A673 (cell line): Measurements from ENCODE around the gene FMNL1. TPM values are rescaled to one million over a fixed set of nuclear protein-coding genes. Genes with fewer than 3 reads are reported as not detected.

Source experiments
- BruUV-seq: library from RNA; stranded (reverse); fragments of 400-500 nt; replicated peaks from 2 replicates; lab custom pipeline; 2021; lab: Mats Ljungman, UMichigan
- CTCF ChIA-PET: fragments of 300-600 bp; sonication (Branson Sonifier 250); formaldehyde crosslinking; loops from one replicate; lab custom pipeline; 2022; ENCODE audit warnings: antibody characterized with exemption; lab: Charles Lee
- POLR2A ChIA-PET: fragments of 300-600 bp; sonication (Branson Sonifier 250); formaldehyde crosslinking; loops from one replicate; lab custom pipeline; 2022; ENCODE audit warnings: antibody characterized with exemption; ENCODE audit not compliant: low non-redundant PET; lab: Charles Lee
- DNase-seq: peaks from one replicate; pipeline ENCODE4 v3.0.0-alpha.2; 2015; ENCODE audit warnings: low spot score
- H3K27ac ChIP-seq: fragments of 200-600 bp; sonication (generic); 2 replicates; pipeline ENCODE4 v1.5.1; 2016; ENCODE audit warnings: mixed run types, low read depth, mild to moderate bottlenecking, mixed read lengths, antibody characterized with exemption, low read length; ENCODE audit not compliant: poor library complexity, severe bottlenecking
- H3K27me3 ChIP-seq: fragments of 200-600 bp; sonication (generic); replicated peaks from 2 replicates; pipeline ENCODE4 v1.6.1; 2017; ENCODE audit warnings: mixed run types, low read depth, mild to moderate bottlenecking, mixed read lengths, antibody characterized with exemption, low read length; ENCODE audit not compliant: insufficient read depth, poor library complexity
- H3K36me3 ChIP-seq: fragments of 200-600 bp; sonication (generic); 2 replicates; pipeline ENCODE4 v1.6.1; 2016; ENCODE audit warnings: mixed run types, mild to moderate bottlenecking, mixed read lengths, antibody characterized with exemption, low read length; ENCODE audit not compliant: insufficient read depth, poor library complexity, severe bottlenecking
- H3K4me1 ChIP-seq: fragments of 200-600 bp; sonication (generic); 2 replicates; pipeline ENCODE4 v1.6.1; 2017; ENCODE audit warnings: mixed run types, mild to moderate bottlenecking, mixed read lengths, antibody characterized with exemption, low read length; ENCODE audit not compliant: insufficient read depth, poor library complexity, severe bottlenecking
- H3K4me3 ChIP-seq: fragments of 200-600 bp; sonication (generic); 2 replicates; pipeline ENCODE4 v1.5.1; 2016; ENCODE audit warnings: low read depth, mixed run types, mild to moderate bottlenecking, mixed read lengths, low read length; ENCODE audit not compliant: poor library complexity, severe bottlenecking
- H3K9me3 ChIP-seq: fragments of 200-600 bp; sonication (generic); 2 replicates; pipeline ENCODE4 v1.6.1; 2016; ENCODE audit warnings: mixed run types, low read depth, mild to moderate bottlenecking, mixed read lengths, antibody characterized with exemption, low read length; ENCODE audit not compliant: poor library complexity, severe bottlenecking
- CTCF ChIP-seq: fragments of 300-800, 200-600 bp; sonication (generic); conservative IDR thresholded peaks from 2 replicates; pipeline ENCODE4 v1.5.1; 2017; ENCODE audit warnings: low read depth, mild to moderate bottlenecking, antibody characterized with exemption, low read length, moderate library complexity, mixed read lengths
- EZH2 ChIP-seq: fragments of 200-600 bp; sonication (generic); IDR thresholded peaks from 2 replicates; pipeline ENCODE4 v1.6.1; 2017; ENCODE audit warnings: borderline replicate concordance, low read depth, mild to moderate bottlenecking, mixed read lengths, antibody characterized with exemption, low read length; ENCODE audit not compliant: poor library complexity, severe bottlenecking
- intact Hi-C: fragments of 100-400 bp; cut with micrococcal nuclease; formaldehyde crosslinking; loops from one replicate; pipeline ENCODE4 v1.10.0; 2022; ENCODE audit not compliant: unreplicated experiment
- total RNA-seq: library from RNA; stranded (reverse); gene quantifications from 2 replicates; pipeline ENCODE4 v1.2.3, GENCODE V29; 2021

FMNL1 gene
- total RNA-seq, 1 experiment from 2014 or later: 1.0 TPM

GRCh38 chr17:45186801-45187354 lies 34.8 kb upstream of the FMNL1 start:
- BruUV-seq: no TSS peak
- ChIA-PET POLR2A (no interaction called here), CTCF (no interaction called here)

GRCh38 chr17:45189009-45189408 lies 32.7 kb upstream of the FMNL1 start:
- ChIA-PET CTCF (interaction anchor here (1.1 kb wide), 1 partner anchor 53 kb away, joined by 4 read pairs; the partner anchor contains the start of gene ACBD4), POLR2A (no interaction called here)
- Histone ChIP-seq H3K36me3 (no peaks in the 10 kb centered on the region), H3K4me3 (no peak overlapping the region), H3K27ac (no peak overlapping the region), H3K9me3 (no peaks in the 10 kb centered on the region), H3K4me1 (no peaks in the 10 kb centered on the region), H3K27me3 (no peaks in the 10 kb centered on the region)
- intact Hi-C loops: no loop called here
- no peak for TF ChIP-seq EZH2
- TF ChIP-seq CTCF: no peak
- BruUV-seq: no TSS peak
- no peak for DNase-seq

More at GRCh38 chr17:45186801-45187354, 34.8 kb upstream of the FMNL1 start:
- no peak for TF ChIP-seq CTCF
- TF ChIP-seq EZH2: no peak
- no peak for DNase-seq
- no peaks in the 10 kb centered on the region for H3K27me3 ChIP-seq
- no peak overlapping the region for H3K4me3 ChIP-seq
- no peak overlapping the region for H3K27ac ChIP-seq
- no peaks in the 10 kb centered on the region for H3K36me3 ChIP-seq
- H3K4me1 ChIP-seq: no peaks in the 10 kb centered on the region
- intact Hi-C loops: no loop called here
- H3K9me3 ChIP-seq: no peaks in the 10 kb centered on the region

- H3K27me3 ChIP-seq: no peaks in the 10 kb centered on the region
- DNase-seq: no peak
- ChIA-PET CTCF (no interaction called here), POLR2A (no interaction called here)
- H3K4me1 ChIP-seq: no peaks in the 10 kb centered on the region
- TF ChIP-seq CTCF (no peak), EZH2 (no peak)
- no peak overlapping the region for H3K4me3 ChIP-seq
- H3K27ac ChIP-seq: no peak overlapping the region
- intact Hi-C loops: no loop called here
- BruUV-seq: no TSS peak
- no peaks in the 10 kb centered on the region for H3K36me3 ChIP-seq
- no peaks in the 10 kb centered on the region for H3K9me3 ChIP-seq
Observed at GRCh38 chr17:45190503-45191255, 31.0 kb upstream of the FMNL1 start.
